Liver (tissue), 9 donors: ENCODE measurements around the gene ACRV1. TPM values are rescaled to one million over a fixed set of nuclear protein-coding genes. Genes with fewer than 3 reads are reported as not detected.

Experiments used
- DNase-seq: peaks from one replicate; pipeline ENCODE4 v3.0.0-alpha.2; 2017; ENCODE audit warnings: low spot score
- H3K27ac ChIP-seq, 2 donors: one replicate each; pipeline ENCODE4 v1.7.0; 2013; ENCODE audit warnings: inconsistent platforms in 2 of 2, low read length in 2 of 2, control low read depth in 1 of 2, low read depth in 1 of 2, mild to moderate bottlenecking in 1 of 2
- H3K27me3 ChIP-seq, 4 donors: one replicate each; pipeline versions ENCODE4 v1.6.1 to v1.7.0; 2013; ENCODE audit warnings: low read length in 3 of 4, inconsistent platforms in 1 of 4, mild to moderate bottlenecking in 1 of 4, moderate library complexity in 1 of 4; ENCODE audit not compliant: control insufficient read depth in 4 of 4, insufficient read depth in 4 of 4
- H3K36me3 ChIP-seq, 4 donors: one replicate each; pipeline versions ENCODE4 v1.6.1 to v1.7.0; 2013; ENCODE audit warnings: low read length in 3 of 4, mild to moderate bottlenecking in 3 of 4, low read depth in 1 of 4, moderate library complexity in 1 of 4; ENCODE audit not compliant: control insufficient read depth in 4 of 4, insufficient read depth in 3 of 4
- H3K4me1 ChIP-seq, 4 donors: one replicate each; pipeline versions ENCODE4 v1.6.1 to v1.7.0; 2013; ENCODE audit warnings: low read length in 3 of 4, mild to moderate bottlenecking in 3 of 4, moderate library complexity in 1 of 4; ENCODE audit not compliant: control insufficient read depth in 4 of 4, insufficient read depth in 4 of 4
- H3K4me3 ChIP-seq, 3 donors: one replicate each; pipeline versions ENCODE4 v1.6.1 to v1.7.0; 2013; ENCODE audit warnings: low read length in 3 of 3, control low read depth in 1 of 3, low read depth in 1 of 3, mild to moderate bottlenecking in 1 of 3
- H3K9ac ChIP-seq, 2 donors: one replicate each; pipeline ENCODE4 v1.7.0; 2013; ENCODE audit warnings: low read length in 2 of 2, mild to moderate bottlenecking in 2 of 2, moderate library complexity in 2 of 2, control low read depth in 1 of 2, low read depth in 1 of 2
- H3K9me3 ChIP-seq, 4 donors: one replicate each; pipeline versions ENCODE4 v1.6.1 to v1.7.0; 2013; ENCODE audit warnings: low read length in 3 of 4; ENCODE audit not compliant: control insufficient read depth in 4 of 4
- ATF3 ChIP-seq: IDR thresholded peaks from 2 replicates; pipeline ENCODE4 v1.6.1; 2016; ENCODE audit warnings: antibody characterized with exemption
- CTCF ChIP-seq: fragments of 150-350 bp; IDR thresholded peaks from 2 replicates; pipeline ENCODE4 v1.5.1; 2017; ENCODE audit warnings: improper control_type of control experiment, low read depth, low read length; ENCODE audit not compliant: missing input control
- EGR1 ChIP-seq, 2 donors: IDR thresholded peaks; 2 replicates each; pipeline ENCODE4 v1.6.1; 2016 to 2018; ENCODE audit warnings: antibody characterized with exemption in 2 of 2, low read depth in 2 of 2
- FOXA1 ChIP-seq: IDR thresholded peaks from 2 replicates; pipeline ENCODE4 v1.6.1; 2016; ENCODE audit warnings: antibody characterized with exemption
- FOXA2 ChIP-seq: IDR thresholded peaks from 2 replicates; pipeline ENCODE4 v1.6.1; 2016; ENCODE audit warnings: antibody characterized with exemption
- GABPA ChIP-seq, 2 donors: IDR thresholded peaks in 1 of 2; conservative IDR thresholded peaks in 1 of 2; 2 replicates each; pipeline ENCODE4 v1.6.1; 2016; ENCODE audit warnings: antibody characterized with exemption in 2 of 2, mild to moderate bottlenecking in 1 of 2, moderate library complexity in 1 of 2
- HNF4A ChIP-seq, 2 donors: conservative IDR thresholded peaks; 2 replicates each; pipeline ENCODE4 v1.6.1; 2016; ENCODE audit warnings: antibody characterized with exemption in 2 of 2, mild to moderate bottlenecking in 2 of 2
- HNF4G ChIP-seq: IDR thresholded peaks from 2 replicates; pipeline ENCODE4 v1.6.1; 2016; ENCODE audit warnings: antibody characterized with exemption
- JUND ChIP-seq, 2 donors: IDR thresholded peaks; 2 replicates each; pipeline ENCODE4 v1.6.1; 2016; ENCODE audit warnings: antibody characterized with exemption in 2 of 2
- MAX ChIP-seq: IDR thresholded peaks from 2 replicates; pipeline ENCODE4 v1.6.1; 2016; ENCODE audit warnings: antibody characterized with exemption
- NR2F2 ChIP-seq: IDR thresholded peaks from 2 replicates; pipeline ENCODE4 v1.6.1; 2016; ENCODE audit warnings: antibody characterized with exemption
- RAD21 ChIP-seq, 2 donors: IDR thresholded peaks; 2 replicates each; pipeline ENCODE4 v1.6.1; 2016; ENCODE audit warnings: antibody characterized with exemption in 2 of 2, mild to moderate bottlenecking in 2 of 2
- REST ChIP-seq: IDR thresholded peaks from 2 replicates; pipeline ENCODE4 v1.6.1; 2016; ENCODE audit warnings: antibody characterized with exemption, mild to moderate bottlenecking
- RXRA ChIP-seq, 2 donors: IDR thresholded peaks; 2 replicates each; pipeline ENCODE4 v1.6.1; 2017 to 2018; ENCODE audit warnings: antibody characterized with exemption in 2 of 2, mild to moderate bottlenecking in 1 of 2
- SP1 ChIP-seq: IDR thresholded peaks from 2 replicates; pipeline ENCODE4 v1.6.1; 2018; ENCODE audit warnings: antibody characterized with exemption, mild to moderate bottlenecking
- TAF1 ChIP-seq: conservative IDR thresholded peaks from 2 replicates; pipeline ENCODE4 v1.6.1; 2016; ENCODE audit warnings: antibody characterized with exemption, mild to moderate bottlenecking
- YY1 ChIP-seq: IDR thresholded peaks from 2 replicates; pipeline ENCODE4 v1.6.1; 2016; ENCODE audit warnings: antibody characterized with exemption, mild to moderate bottlenecking
- ZBTB33 ChIP-seq: IDR thresholded peaks from 2 replicates; pipeline ENCODE4 v1.6.1; 2016; ENCODE audit warnings: antibody characterized with exemption
- WGBS: extraction: QIAGEN DNeasy Blood & Tissue Kit; methylation state at CpG from one replicate; pipeline ENCODE4 v1.1.7; 2013; 5-methylcytosine and 5-hydroxymethylcytosine counted together
- polyA plus RNA-seq, 2 donors: library from polyadenylated mRNA; stranded (reverse) in 1 of 2; unstranded in 1 of 2; fragments of 200-250 nt in 1 of 2; fragments of >200 nt in 1 of 2; fragmentation: Nextera tagmentation in 1 of 2; extraction: Ambion mirVana in 1 of 2; gene quantifications; one replicate each; pipeline versions ENCODE4 v1.2.1 to v1.2.3, GENCODE V29; 2013 to 2015
- total RNA-seq, 2 donors: library from RNA; depleted of rRNA; stranded (reverse); fragments of >200 nt; gene quantifications; one replicate each; pipeline ENCODE4 v1.2.3, GENCODE V29; 2014
- donor health status: healthy.
- donor health status: healthy.
- donor health status: healthy.
- donor health status: healthy.
- donor health status: healthy.

The ACRV1 gene
- total and polyA plus RNA-seq, 4 donors, result not detected

GRCh38 chr11:125638315-125638714, 42.3 kb downstream of the ACRV1 start:
- Histone ChIP-seq H3K4me1 (no peaks in the 10 kb centered on the region), H3K27ac (no peak overlapping the region), H3K9me3 (no peaks in the 10 kb centered on the region), H3K9ac (no peak overlapping the region), H3K36me3 (no peaks in the 10 kb centered on the region), H3K27me3 (no peaks in the 10 kb centered on the region), H3K4me3 (no peak overlapping the region)
- TF ChIP-seq ATF3 (no peak), TAF1 (no peak), REST (no peak), RXRA (IDR thresholded peaks at IDR 0.05) (no peak), JUND (IDR thresholded peaks at IDR 0.05) (no peak), GABPA (IDR thresholded peaks at IDR 0.05 in 1 of 2, conservative IDR thresholded peaks at IDR 0.05 in 1 of 2) (no peak), NR2F2 (no peak), RAD21 (IDR thresholded peaks at IDR 0.05) (no peak), CTCF (no peak), ZBTB33 (no peak), HNF4G (no peak), YY1 (no peak), MAX (no peak), SP1 (no peak), HNF4A (conservative IDR thresholded peaks at IDR 0.05) (no peak), EGR1 (IDR thresholded peaks at IDR 0.05; ENCODE audit: low read depth in 2 of 2) (no peak), FOXA1 (no peak), FOXA2 (no peak)
- no peak for DNase-seq
- WGBS, result 90% methylated on average over 1 of the region's 1 CpG
